ENCODE results near the gene HSPA2. TPM values are rescaled to one million over a fixed set of nuclear protein-coding genes. Genes with fewer than 3 reads are reported as not detected.

Gene HSPA2
- polyA plus RNA-seq, 1 donor from 2014 or later = 0.25 TPM

- Histone ChIP-seq H3K9me3 (ENCODE audit: low read length) (peaks cover 15% of the 10 kb centered on the region), H2AFZ (ENCODE audit: low read depth, low read length) (no peak overlapping the region), H3K27me3 (ENCODE audit: insufficient read depth, low read depth, low read length) (peaks cover 12% of the 10 kb centered on the region), H3K27ac (ENCODE audit: low read length) (no peak overlapping the region), H3K9me2 (ENCODE audit: insufficient read depth, low read length) (no peaks in the 10 kb centered on the region), H3K79me2 (replicated peaks; ENCODE audit: insufficient read depth, low read length) (no peaks in the 10 kb centered on the region), H3K9ac (ENCODE audit: low read length) (no peak overlapping the region), H3K36me3 (ENCODE audit: insufficient read depth, low read length) (no peaks in the 10 kb centered on the region), H3K4me2 (ENCODE audit: low read length) (no peak overlapping the region), H3K4me3 (ENCODE audit: low read length) (no peak overlapping the region), H3F3A (ENCODE audit: insufficient read depth, low read length, poor library complexity, severe bottlenecking) (no peaks in the 10 kb centered on the region), H4K20me1 (ENCODE audit: insufficient read depth) (no peaks in the 10 kb centered on the region)
- TF ChIP-seq EP300 (conservative IDR thresholded peaks at IDR 0.05; ENCODE audit: poor library complexity, severe bottlenecking) = no peak
- TF ChIP-seq SMC3 (conservative IDR thresholded peaks at IDR 0.05; ENCODE audit: poor library complexity) = no peak
- TF ChIP-seq CTCF (IDR thresholded peaks at IDR 0.05; ENCODE audit: poor library complexity, severe bottlenecking) = no peak
- TF ChIP-seq EZH2 (IDR thresholded peaks at IDR 0.05; ENCODE audit: borderline replicate concordance, insufficient read depth, low read length, poor library complexity, severe bottlenecking) = no peak
- no peak for TF ChIP-seq MXI1 (conservative IDR thresholded peaks at IDR 0.05; ENCODE audit: poor library complexity, severe bottlenecking)
- no peak for TF ChIP-seq RAD21 (conservative IDR thresholded peaks at IDR 0.05)
- TF ChIP-seq POLR2AphosphoS5 (IDR thresholded peaks at IDR 0.05) = no peak
- TF ChIP-seq TAF1 (IDR thresholded peaks at IDR 0.05; ENCODE audit: low read depth) = no peak
- no peak for TF ChIP-seq REST (IDR thresholded peaks at IDR 0.05; ENCODE audit: borderline replicate concordance)
Measured at GRCh38 chr14:64542836-64543201, 2.3 kb downstream of the HSPA2 start.

- H3K27me3 ChIP-seq (ENCODE audit: insufficient read depth, low read depth, low read length) = peaks cover 22% of the 10 kb centered on the region
Measured at GRCh38 chr14:64544607-64545312, 4.2 kb downstream of the HSPA2 start.

More at GRCh38 chr14:64544607-64545312, 4.2 kb downstream of the HSPA2 start:
- no peak overlapping the region for H2AFZ ChIP-seq (ENCODE audit: low read depth, low read length)
- H3K4me3 ChIP-seq (ENCODE audit: low read length) = no peak overlapping the region
- no peak overlapping the region for H3K9ac ChIP-seq (ENCODE audit: low read length)
- H3F3A ChIP-seq (ENCODE audit: insufficient read depth, low read length, poor library complexity, severe bottlenecking) = no peaks in the 10 kb centered on the region
- no peak overlapping the region for H3K27ac ChIP-seq (ENCODE audit: low read length)
- H4K20me1 ChIP-seq (ENCODE audit: insufficient read depth) = no peaks in the 10 kb centered on the region
- H3K36me3 ChIP-seq (ENCODE audit: insufficient read depth, low read length) = no peaks in the 10 kb centered on the region
- H3K9me3 ChIP-seq (ENCODE audit: low read length) = peaks cover 12% of the 10 kb centered on the region
- no peak overlapping the region for H3K4me2 ChIP-seq (ENCODE audit: low read length)
- H3K9me2 ChIP-seq (ENCODE audit: insufficient read depth, low read length) = no peaks in the 10 kb centered on the region
- no peaks in the 10 kb centered on the region for H3K79me2 ChIP-seq (replicated peaks; ENCODE audit: insufficient read depth, low read length)
- TF ChIP-seq SMC3 (conservative IDR thresholded peaks at IDR 0.05; ENCODE audit: poor library complexity) (no peak), POLR2AphosphoS5 (IDR thresholded peaks at IDR 0.05) (no peak), TAF1 (IDR thresholded peaks at IDR 0.05; ENCODE audit: low read depth) (no peak), CTCF (IDR thresholded peaks at IDR 0.05; ENCODE audit: poor library complexity, severe bottlenecking) (no peak), MXI1 (conservative IDR thresholded peaks at IDR 0.05; ENCODE audit: poor library complexity, severe bottlenecking) (no peak), RAD21 (conservative IDR thresholded peaks at IDR 0.05) (no peak), REST (IDR thresholded peaks at IDR 0.05; ENCODE audit: borderline replicate concordance) (no peak), EZH2 (IDR thresholded peaks at IDR 0.05; ENCODE audit: borderline replicate concordance, insufficient read depth, low read length, poor library complexity, severe bottlenecking) (no peak), EP300 (conservative IDR thresholded peaks at IDR 0.05; ENCODE audit: poor library complexity, severe bottlenecking) (no peak)
